ENCODE data around the gene ELL.

Gene ELL

GRCh38 chr19:18397242-18398202 is 124.3 kb downstream of the ELL start, which contains the start of gene LRRC25:
Gene LRRC25, minus strand, starts transcription at chr19:18397622. Its CDS starts 659 bp downstream, at chr19:18396963.
- DNase-seq (ENCODE audit: low read depth in 2 of 2), result no peak

GRCh38 chr19:18396471-18397241 is 125.2 kb downstream of the ELL start:
- DNase-seq (ENCODE audit: low read depth in 2 of 2), result no peak

GRCh38 chr19:18393836-18394235 is 128.0 kb downstream of the ELL start:
- no peak for DNase-seq (ENCODE audit: low read depth in 2 of 2)

GRCh38 chr19:18392926-18393325 is 128.9 kb downstream of the ELL start:
- no peak for DNase-seq (ENCODE audit: low read depth in 2 of 2)
